ENCODE results near the gene NTM.

Gene NTM

GRCh38 chr11:132036220-132036619 is 665.8 kb downstream of the NTM start:
- DNase-seq: no peak

GRCh38 chr11:132036746-132037466 is 666.5 kb downstream of the NTM start:
- DNase-seq: no peak

GRCh38 chr11:132037467-132037862 is 667.0 kb downstream of the NTM start:
- DNase-seq: no peak

GRCh38 chr11:132037956-132038355 is 667.5 kb downstream of the NTM start:
- no peak for DNase-seq

DNA sequence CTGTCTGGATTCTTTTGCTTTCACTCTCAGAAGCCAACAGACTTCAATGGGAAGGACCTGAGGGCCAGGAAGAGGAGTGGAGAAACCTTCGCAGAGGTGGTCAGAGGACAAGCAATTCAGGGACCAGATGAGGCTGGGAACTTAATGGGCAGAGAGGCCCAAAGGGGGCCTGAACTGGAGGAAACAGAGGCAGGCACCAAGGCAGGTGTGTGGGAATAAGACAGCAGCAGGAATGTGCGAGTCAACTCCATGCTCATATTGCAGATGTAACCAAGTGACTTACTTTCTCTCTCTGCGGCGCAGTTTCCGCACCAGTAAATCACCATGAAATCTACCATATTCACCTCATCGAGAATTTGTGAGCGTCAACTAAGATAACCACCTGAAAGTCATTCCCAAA is 669.1 kb downstream of the NTM start:
- no peak for DNase-seq

DNA sequence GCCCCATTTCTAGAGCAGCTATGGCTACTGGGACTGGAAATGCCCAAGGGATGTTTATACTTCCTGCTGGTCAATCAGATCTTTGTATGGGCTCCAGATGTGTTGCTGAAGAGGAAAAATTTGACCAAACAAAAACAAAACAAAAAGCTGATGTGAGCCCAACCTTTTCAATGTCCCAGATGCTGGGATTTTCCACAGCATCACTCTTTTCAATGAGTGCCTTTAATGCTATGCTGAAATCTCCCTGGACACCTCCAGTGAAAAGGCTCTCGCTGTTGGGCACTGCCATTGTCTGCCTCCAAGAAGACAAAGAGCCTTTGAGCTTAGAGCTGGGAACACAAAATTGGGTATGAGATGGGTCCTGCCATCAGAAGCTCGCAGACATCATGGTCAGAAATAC is 671.9 kb downstream of the NTM start:
- no peak for DNase-seq

- no peak for DNase-seq
Measured at GRCh38 chr11:132043714-132044113, 673.3 kb downstream of the NTM start.

DNA sequence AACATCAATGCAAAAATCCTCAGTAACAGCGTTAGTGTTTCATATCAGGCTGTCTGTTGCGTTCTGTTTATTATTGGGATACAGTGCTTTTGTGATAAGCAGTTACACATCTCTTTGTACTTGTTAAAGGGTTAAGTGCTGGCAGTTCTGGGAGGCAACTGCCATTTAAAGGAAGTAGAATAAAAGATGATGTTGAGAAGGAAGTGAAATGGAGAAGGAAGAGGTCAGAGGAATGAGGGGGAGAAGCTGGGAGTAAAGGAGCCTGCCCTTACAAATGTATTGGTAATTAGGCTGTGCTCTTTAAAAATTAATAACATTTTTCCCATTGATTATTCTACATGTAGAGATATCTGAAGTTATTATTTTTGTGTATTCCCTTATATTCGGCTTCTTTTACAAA is 674.7 kb downstream of the NTM start:
- DNase-seq: no peak

DNA sequence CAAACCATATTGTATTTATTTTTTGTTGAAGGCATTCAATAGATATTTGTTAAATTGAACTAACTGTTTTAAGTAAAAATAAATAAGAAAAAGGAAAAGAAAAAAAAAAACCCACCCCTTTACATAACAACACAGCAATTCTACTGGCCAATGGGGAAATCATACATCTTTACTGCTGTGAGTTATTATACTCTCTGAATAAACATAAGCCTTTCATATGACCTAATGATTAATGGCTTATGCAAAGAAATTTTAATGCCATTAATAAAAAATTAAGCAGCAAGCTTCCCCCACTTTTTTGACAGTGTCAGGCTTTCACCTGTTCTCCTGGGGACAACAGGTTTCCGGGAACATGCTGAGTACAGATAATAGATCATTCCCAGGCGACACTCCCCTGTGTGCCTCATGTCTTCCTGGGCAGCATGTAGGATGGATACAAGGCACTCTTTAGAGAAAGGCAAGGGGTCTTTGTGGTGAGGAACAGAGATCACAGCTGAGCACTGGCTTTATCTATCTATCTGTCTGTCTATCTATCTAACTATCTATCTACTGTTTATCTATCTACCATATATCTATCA is 676.0 kb downstream of the NTM start:
- DNase-seq: no peak

- no peak for DNase-seq
Measured at GRCh38 chr11:132047167-132047566, 676.8 kb downstream of the NTM start.

DNA sequence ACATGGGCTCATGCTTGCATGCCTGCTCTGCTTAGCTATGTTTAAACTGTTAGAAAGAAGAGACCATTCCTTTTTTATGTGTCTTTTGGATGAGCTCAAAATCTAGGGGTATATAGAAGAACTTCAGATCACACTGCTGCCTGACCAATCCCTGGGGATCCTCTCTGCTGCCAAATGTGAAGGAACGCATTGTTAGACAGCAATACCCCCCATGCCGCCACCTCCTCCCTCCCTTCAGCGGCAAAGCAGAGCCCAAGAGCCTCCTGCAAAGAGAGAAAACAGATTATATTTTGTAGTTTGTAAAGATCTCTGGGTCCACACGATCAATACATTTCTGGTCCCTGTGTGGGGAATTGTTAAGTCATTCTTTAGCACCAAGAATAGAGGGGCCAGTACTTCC is 677.6 kb downstream of the NTM start:
- DNase-seq: no peak

- DNase-seq: no peak
Measured at GRCh38 chr11:132049205-132049604, 678.8 kb downstream of the NTM start.

GRCh38 chr11:132050049-132050448 is 679.6 kb downstream of the NTM start:
- no peak for DNase-seq

GRCh38 chr11:132050577-132051165 is 680.3 kb downstream of the NTM start:
- no peak for DNase-seq

- no peak for DNase-seq
Measured at GRCh38 chr11:132051704-132052103, 681.3 kb downstream of the NTM start.

DNA sequence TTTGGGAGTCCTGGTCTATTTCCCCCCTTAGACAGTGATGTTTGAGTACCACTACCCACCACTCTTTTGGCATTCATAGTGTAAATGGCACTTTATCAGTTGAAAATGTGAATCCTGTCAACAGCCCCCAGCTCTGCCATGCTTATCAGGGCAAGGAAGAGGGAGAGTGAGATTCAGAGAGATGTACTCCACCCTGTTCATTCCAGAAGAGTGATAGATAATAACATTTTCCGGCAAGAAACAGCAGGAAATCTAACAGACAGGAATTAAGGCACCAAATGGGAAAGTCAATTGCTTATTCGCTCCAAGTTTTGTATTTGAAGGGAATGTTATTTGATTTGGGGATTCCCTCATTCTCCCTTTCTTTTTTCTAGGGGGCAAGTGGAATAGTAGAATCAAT is 681.9 kb downstream of the NTM start:
- no peak for DNase-seq

DNA sequence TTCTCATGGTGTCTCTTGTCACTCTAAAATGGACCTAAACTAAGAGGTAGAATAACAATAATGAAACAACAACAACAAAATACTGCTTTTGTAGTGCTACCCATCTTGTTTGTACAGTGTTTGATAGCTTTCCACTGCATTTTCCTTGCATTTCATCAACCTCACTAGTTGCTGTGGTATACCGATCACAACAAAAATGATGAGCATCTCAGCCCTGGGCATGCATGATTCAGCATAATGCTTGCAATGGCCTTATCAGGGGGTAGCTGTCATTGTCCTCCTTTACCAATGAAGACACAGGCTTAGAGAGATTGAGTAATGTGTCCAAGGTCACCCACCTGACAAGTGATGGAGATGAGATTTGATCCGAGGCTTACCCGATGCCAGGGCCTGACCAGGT is 682.5 kb downstream of the NTM start:
- DNase-seq: no peak

DNA sequence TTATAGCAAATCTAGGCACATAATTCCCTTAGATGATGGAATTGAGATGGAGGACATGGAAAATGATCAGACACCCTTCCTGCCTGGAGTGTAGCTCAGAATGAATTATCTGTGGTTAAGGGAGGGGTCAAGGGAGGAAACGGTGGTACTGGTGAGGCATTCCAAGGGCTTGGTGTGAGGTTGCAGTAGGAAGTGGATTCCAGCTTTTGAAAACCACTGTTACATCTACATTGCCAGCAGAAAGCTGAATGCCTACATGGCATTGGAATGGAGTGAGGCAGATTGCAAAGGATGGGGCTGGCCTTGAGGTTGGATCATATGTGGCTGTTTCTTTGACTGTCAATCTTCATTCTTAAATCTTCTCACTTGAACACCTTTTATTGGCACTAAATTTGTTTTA is 684.4 kb downstream of the NTM start:
- no peak for DNase-seq

GRCh38 chr11:132055296-132055695 is 684.9 kb downstream of the NTM start:
- no peak for DNase-seq

GRCh38 chr11:132056689-132057088 is 686.3 kb downstream of the NTM start:
- no peak for DNase-seq

- DNase-seq: no peak
Measured at GRCh38 chr11:132057266-132057665, 686.9 kb downstream of the NTM start.

GRCh38 chr11:132058211-132058772 is 687.9 kb downstream of the NTM start:
- DNase-seq: no peak

GRCh38 chr11:132060567-132060966 is 690.2 kb downstream of the NTM start:
- no peak for DNase-seq

DNA sequence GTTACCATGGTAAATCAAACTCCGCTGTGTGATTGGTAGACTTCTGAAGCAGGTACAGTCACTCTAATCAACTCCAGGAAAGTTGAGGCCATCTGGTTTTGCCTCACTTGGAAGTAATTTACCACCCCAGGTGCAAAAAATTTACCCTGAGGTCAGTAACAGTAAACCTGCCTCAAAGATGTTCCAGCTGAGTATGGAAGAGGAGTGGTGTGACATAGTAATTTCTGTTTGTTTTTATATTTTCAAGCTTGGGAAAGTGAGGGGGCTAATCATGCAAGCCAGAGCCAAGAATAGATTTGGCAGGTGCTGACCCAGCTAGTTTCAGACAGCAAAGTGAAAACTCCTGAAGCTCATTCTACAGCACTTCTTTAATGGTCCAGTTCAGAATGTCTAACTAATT is 691.6 kb downstream of the NTM start:
- DNase-seq: no peak

Data from stimulated activated CD4-positive, alpha-beta T cell treated with anti-CD3 and anti-CD28 coated beads, Interleukin-1b, Interleukin-23, amount 100 ng/mL, for 48 hours (primary cell).